NCI-H1092 (cell line): ENCODE data around the gene SMIM36.
"Not testable (repeated sequence)": the region's sequence is repeated elsewhere in the genome, so short reads cannot be mapped to it uniquely, and the experiment has no call there.

Experiments
- DNase-seq: peaks from one replicate; lab custom pipeline; 2025; lab: John Stamatoyannopoulos, UW

The SMIM36 gene

DNA sequence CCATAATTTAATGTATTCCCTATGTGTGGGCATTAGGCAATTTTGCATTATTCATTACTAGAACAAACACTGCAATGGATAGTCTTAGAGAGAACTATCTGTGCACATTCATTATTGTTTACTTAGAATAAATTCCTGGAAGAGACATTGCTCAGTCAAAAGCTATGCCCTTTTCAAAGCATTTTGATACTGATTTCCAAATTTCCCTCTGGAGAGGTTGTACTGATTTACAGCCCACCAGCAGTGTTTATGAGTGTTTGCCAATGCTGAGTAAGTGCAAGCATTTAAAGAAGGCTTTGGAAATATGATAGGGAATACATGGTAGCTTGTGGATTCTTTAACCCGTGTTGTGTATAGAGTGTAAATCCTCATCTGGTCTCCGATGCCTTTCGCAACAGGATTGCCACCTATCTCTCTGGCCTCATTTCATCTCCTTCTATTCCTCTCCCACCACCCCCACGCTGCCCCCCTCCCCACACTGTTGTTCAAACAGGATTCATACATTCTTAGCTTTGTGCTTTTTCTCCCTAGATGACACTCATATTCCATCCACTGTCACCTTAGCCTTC lies 56.3 kb downstream of the SMIM36 start:
- no peak for DNase-seq

- DNase-seq, result no peak
These were observed 57.3 kb downstream of the SMIM36 start for GRCh38 chr17:55453839-55454557.

GRCh38 chr17:55452139-55452790 lies 59.0 kb downstream of the SMIM36 start:
- DNase-seq, result no peak

DNA sequence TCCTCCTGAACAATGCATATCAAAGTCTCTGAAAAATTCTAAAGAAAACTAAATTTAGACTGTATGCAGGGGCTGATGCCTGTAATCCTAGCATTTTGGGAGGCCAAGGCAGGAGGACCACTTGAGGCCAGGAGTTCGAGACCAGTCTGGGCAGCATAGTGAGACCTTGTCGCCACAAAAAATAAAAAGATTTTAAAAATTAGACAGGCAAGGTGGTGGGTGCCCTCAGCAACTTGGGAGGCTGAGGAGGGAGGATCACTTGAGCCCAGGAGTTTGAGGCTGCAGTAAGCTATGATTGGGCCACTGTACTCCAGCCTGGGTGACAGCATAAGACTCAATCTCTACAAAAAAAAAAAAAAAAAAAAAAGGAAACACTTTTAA lies 59.5 kb downstream of the SMIM36 start:
- no peak for DNase-seq

DNA sequence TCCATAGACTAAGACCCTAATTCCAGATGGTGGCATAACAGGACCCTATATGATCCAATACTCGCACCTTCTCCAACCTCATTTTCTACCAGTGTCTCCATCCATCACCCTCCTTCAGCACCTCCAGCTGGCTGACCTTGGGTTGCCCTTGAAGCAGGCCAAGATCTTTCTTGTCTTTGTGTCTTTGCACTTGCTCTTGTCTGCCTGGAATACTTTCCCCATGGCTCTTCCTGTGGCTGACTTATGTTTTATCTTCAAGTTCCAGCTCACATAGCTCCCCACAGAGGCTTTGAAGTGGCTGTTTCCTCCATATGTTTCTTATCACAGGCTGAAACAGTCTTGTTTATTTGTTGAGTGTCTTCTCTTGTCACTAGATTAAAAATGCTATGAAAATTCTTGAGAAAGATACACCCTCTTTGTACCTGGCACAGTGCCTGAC lies 60.0 kb downstream of the SMIM36 start:
- no peak for DNase-seq

- no peak for DNase-seq
These were observed 60.9 kb downstream of the SMIM36 start for GRCh38 chr17:55450232-55450825.

DNA sequence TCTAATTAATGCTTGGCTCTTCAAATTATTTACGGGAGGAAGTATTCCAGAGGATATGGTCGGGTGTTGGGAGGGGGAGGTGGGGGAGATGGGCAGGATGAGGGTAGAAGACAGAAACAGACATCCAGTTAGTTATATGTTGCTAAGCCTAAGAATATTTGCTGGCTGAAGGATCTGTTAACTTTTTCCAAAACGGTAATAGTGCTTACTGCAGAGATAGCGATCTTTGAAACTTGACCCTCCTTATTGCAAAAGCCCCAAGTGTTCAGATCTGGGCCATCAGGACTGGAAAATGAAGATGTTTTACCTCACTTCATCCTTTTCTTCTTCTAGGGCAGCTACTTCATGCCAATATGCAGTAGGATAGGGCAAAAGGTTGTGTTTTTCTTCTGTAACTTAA lies 62.6 kb downstream of the SMIM36 start:
- DNase-seq, result no peak

- DNase-seq, result no peak
These were observed 64.6 kb downstream of the SMIM36 start for GRCh38 chr17:55446581-55447205.

GRCh38 chr17:55446004-55446403 lies 65.2 kb downstream of the SMIM36 start:
- DNase-seq, result not testable (repeated sequence)

- no peak for DNase-seq
These were observed 66.5 kb downstream of the SMIM36 start for GRCh38 chr17:55444471-55445441.

GRCh38 chr17:55443904-55444303 lies 67.3 kb downstream of the SMIM36 start:
- DNase-seq, result no peak

GRCh38 chr17:55442953-55443683 lies 68.1 kb downstream of the SMIM36 start:
- no peak for DNase-seq

- DNase-seq, result no peak
These were observed 68.8 kb downstream of the SMIM36 start for GRCh38 chr17:55442462-55442861.

DNA sequence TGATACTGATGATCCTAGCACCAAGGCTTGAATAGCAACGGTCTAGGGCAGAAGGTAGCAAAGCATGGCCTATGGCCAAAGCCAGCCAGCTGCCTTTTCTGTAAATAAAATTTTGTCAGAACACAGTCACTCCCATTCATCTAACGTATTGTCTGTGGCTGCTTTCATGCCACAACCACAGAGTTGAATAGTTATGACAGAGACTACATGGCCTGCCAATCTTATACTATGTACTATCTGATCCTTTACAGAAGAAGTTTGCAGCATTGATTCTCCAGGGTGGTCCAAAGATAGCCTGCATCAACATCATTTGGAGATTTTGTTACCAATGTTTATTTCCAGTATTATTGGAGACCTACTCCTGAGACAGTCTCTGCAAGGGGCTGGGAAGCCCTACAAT lies 69.7 kb downstream of the SMIM36 start:
- DNase-seq, result no peak

DNA sequence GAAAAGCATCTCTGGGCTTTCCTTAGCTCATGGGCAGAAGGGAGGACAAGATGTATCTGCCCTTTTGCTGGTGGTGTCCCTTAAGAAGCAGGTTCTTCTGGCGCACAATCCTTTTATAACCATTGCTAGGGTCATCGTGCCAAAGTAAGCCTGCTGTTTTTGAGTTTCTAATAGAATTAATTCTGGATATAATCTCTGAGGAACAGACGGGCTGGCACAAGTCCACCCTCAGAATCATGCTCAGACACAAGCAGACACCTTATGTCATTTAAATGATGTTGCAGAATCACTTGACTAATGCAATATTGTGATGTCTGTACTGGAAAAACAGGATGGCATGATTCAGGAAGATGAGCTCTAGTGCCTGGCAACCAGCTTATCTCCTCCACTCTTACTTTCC lies 70.9 kb downstream of the SMIM36 start:
- no peak for DNase-seq

DNA sequence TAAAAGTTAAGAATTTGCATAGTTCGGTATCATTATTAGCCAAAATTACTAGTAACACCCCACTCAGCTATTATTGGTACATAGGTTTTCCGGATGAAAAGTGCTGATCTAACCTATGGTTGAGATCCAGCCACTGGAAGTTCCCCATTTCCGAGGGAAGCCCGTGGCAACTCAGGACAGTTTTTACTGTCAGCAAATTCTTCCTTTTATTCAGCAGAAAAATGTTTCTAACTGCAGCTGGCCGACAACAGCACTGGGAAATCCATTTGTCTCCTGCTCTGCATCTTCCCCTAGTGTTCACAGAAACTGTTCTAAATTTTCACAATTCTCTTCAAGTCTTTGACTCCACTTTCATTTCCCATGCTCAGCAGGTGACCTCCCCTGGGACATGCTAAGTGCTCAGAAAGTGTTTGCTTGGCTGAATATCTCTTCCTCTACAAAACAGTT lies 74.1 kb downstream of the SMIM36 start:
- DNase-seq, result no peak

GRCh38 chr17:55436224-55437158 lies 74.8 kb downstream of the SMIM36 start:
- DNase-seq, result no peak

GRCh38 chr17:55435408-55435807 lies 75.8 kb downstream of the SMIM36 start:
- no peak for DNase-seq

DNA sequence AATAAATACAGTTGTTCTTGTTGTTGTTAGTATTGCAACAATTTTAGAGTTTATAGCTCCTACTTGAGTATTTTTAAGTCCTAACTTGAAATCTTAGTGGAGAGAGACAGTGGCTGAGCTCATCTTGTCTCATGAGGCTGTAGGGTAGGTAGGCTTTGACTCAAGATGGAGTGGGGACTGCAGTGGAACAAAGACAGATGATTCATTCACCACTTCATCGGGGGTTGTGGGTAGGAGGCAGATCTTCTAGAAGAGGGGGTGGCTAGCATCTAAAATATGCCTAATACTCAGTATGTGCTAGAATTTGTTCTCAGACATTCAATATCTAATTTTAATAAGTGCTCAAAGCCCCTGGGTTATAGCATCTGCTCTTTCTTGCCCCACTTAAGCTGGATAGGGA lies 76.5 kb downstream of the SMIM36 start:
- no peak for DNase-seq
